Umbilical cord (tissue), 2 donors: ENCODE results near the gene SERTAD4. TPM values are rescaled to one million over a fixed set of nuclear protein-coding genes. Genes with fewer than 3 reads are reported as not detected.
A peak's percentile ranks its signal among the peaks of the same experiment; 100 is the strongest.

Source experiments
- DNase-seq: peaks from one replicate; pipeline ENCODE4 v3.0.0-alpha.2; 2015; ENCODE audit warnings: low spot score
- total RNA-seq: library from RNA; depleted of rRNA; stranded (reverse); fragments of >200 nt; gene quantifications from one replicate; pipeline ENCODE4 v1.2.3, GENCODE V29; 2014; ENCODE audit warnings: low replicate concordance; ENCODE audit not compliant: insufficient read depth

Gene SERTAD4
- total RNA-seq, 1 donor from 2014 or later: 6.5 TPM

- peak; percentile 64 for DNase-seq
These were observed 27.0 kb downstream of the SERTAD4 start for GRCh38 chr1:210259561-210259960.

GRCh38 chr1:210260096-210260495, 27.5 kb downstream of the SERTAD4 start:
- DNase-seq: peak; percentile 87

GRCh38 chr1:210262167-210262896, 29.7 kb downstream of the SERTAD4 start:
- peak; percentile 87 for DNase-seq

- DNase-seq: no peak
These were observed 30.3 kb downstream of the SERTAD4 start for GRCh38 chr1:210262897-210263272.

GRCh38 chr1:210263963-210264362, 31.4 kb downstream of the SERTAD4 start:
- DNase-seq: no peak

GRCh38 chr1:210264496-210265380, 32.1 kb downstream of the SERTAD4 start:
- peak; percentile 71 for DNase-seq

GRCh38 chr1:210265392-210265955, 32.9 kb downstream of the SERTAD4 start:
- DNase-seq: peak; percentile 79

GRCh38 chr1:210269981-210270380, 37.4 kb downstream of the SERTAD4 start:
- DNase-seq: no peak

GRCh38 chr1:210272666-210273065, 40.1 kb downstream of the SERTAD4 start:
- no peak for DNase-seq

GRCh38 chr1:210280221-210280620, 47.6 kb downstream of the SERTAD4 start:
- no peak for DNase-seq

- no peak for DNase-seq
These were observed 55.5 kb downstream of the SERTAD4 start for GRCh38 chr1:210288116-210288515.

GRCh38 chr1:210289248-210289647, 56.7 kb downstream of the SERTAD4 start:
- DNase-seq: no peak

- DNase-seq: peak; percentile 17
These were observed 58.6 kb downstream of the SERTAD4 start for GRCh38 chr1:210291081-210291764.

- DNase-seq: peak; percentile 80
These were observed 59.2 kb downstream of the SERTAD4 start for GRCh38 chr1:210291786-210292230.

GRCh38 chr1:210292231-210292871, 59.8 kb downstream of the SERTAD4 start:
- peak; percentile 58 for DNase-seq

- DNase-seq: peak; percentile 86
These were observed 60.6 kb downstream of the SERTAD4 start for GRCh38 chr1:210293171-210293607.

GRCh38 chr1:210294999-210295745, 62.6 kb downstream of the SERTAD4 start:
- DNase-seq: peak; percentile 94
